ENCODE results near the gene SNHG17.
"Not testable (repeated sequence)": the region's sequence is repeated elsewhere in the genome, so short reads cannot be mapped to it uniquely, and the experiment has no call there.

SNHG17 gene

GRCh38 chr20:38447251-38447661, 12.1 kb upstream of the SNHG17 start:
- no peak for DNase-seq

- peak; percentile 92 for DNase-seq
Observed at GRCh38 chr20:38446441-38447209, 11.5 kb upstream of the SNHG17 start.

GRCh38 chr20:38445901-38446425, 10.8 kb upstream of the SNHG17 start:
- DNase-seq, result no peak

- DNase-seq, result no peak
Observed at GRCh38 chr20:38445381-38445796, 10.3 kb upstream of the SNHG17 start.

- DNase-seq, result no peak
Observed at GRCh38 chr20:38441916-38442315, 6.8 kb upstream of the SNHG17 start.

- DNase-seq, result not testable (repeated sequence)
Observed at GRCh38 chr20:38441110-38441509, 6.0 kb upstream of the SNHG17 start.

- no peak for DNase-seq
Observed at GRCh38 chr20:38437796-38438195, 2.7 kb upstream of the SNHG17 start.

GRCh38 chr20:38435555-38435939, 419 bp upstream of the SNHG17 start:
- DNase-seq, result no peak

- DNase-seq, result peak; percentile 24
Observed at GRCh38 chr20:38434301-38434741, 807 bp downstream of the SNHG17 start.

GRCh38 chr20:38433304-38433972, 1.7 kb downstream of the SNHG17 start:
- DNase-seq, result no peak

GRCh38 chr20:38432870-38433269, 2.3 kb downstream of the SNHG17 start:
- DNase-seq, result not testable (repeated sequence)

GRCh38 chr20:38432292-38432691, 2.8 kb downstream of the SNHG17 start:
- no peak for DNase-seq

- DNase-seq, result no peak
Observed at GRCh38 chr20:38430679-38431325, 4.3 kb downstream of the SNHG17 start.

GRCh38 chr20:38429301-38429700, 5.8 kb downstream of the SNHG17 start:
- no peak for DNase-seq

- DNase-seq, result no peak
Observed at GRCh38 chr20:38428800-38429199, 6.3 kb downstream of the SNHG17 start.

GRCh38 chr20:38427655-38428023, 7.5 kb downstream of the SNHG17 start:
- DNase-seq, result no peak

GRCh38 chr20:38426006-38426897, 8.9 kb downstream of the SNHG17 start:
- DNase-seq, result peak; percentile 5

- DNase-seq, result no peak
Observed at GRCh38 chr20:38424401-38424800, 10.7 kb downstream of the SNHG17 start.

GRCh38 chr20:38423541-38423940, 11.6 kb downstream of the SNHG17 start:
- no peak for DNase-seq

- no peak for DNase-seq
Observed at GRCh38 chr20:38421915-38422314, 13.2 kb downstream of the SNHG17 start.

- no peak for DNase-seq
Observed at GRCh38 chr20:38420388-38421085, 14.6 kb downstream of the SNHG17 start.

Data from stimulated activated naive CD4-positive, alpha-beta T cell treated with Interleukin-2 at 50 U/mL for 16 hours (primary cell).